ENCODE measurements around the gene TGFBR3L.
"Not testable (repeated sequence)": the region's sequence is repeated elsewhere in the genome, so short reads cannot be mapped to it uniquely, and the experiment has no call there.

Gene TGFBR3L

GRCh38 chr19:7879836-7880235, 34.8 kb upstream of the TGFBR3L start:
- H3K27ac ChIP-seq (ENCODE audit: low read depth, low read length), result no peak overlapping the region
- H3K9me3 ChIP-seq (ENCODE audit: control insufficient read depth in 5 of 5, low read length in 5 of 5), result no peaks in the 10 kb centered on the region
- H3K4me3 ChIP-seq (ENCODE audit: low read depth in 1 of 5, low read length in 5 of 5), result no peak overlapping the region
- no peak overlapping the region for H3K9ac ChIP-seq (ENCODE audit: low read length in 5 of 5)
- no peaks in the 10 kb centered on the region for H3K36me3 ChIP-seq (ENCODE audit: control insufficient read depth in 5 of 5, insufficient read depth in 5 of 5, low read length in 5 of 5)
- H3K27me3 ChIP-seq (ENCODE audit: control insufficient read depth in 5 of 5, insufficient read depth in 4 of 5, low read length in 5 of 5), result peaks cover 2 to 9% (median 6%) of the 10 kb centered on the region in 5 donors
- peaks cover 0 to under 1% (median 0%) of the 10 kb centered on the region in 5 donors for H3K4me1 ChIP-seq (ENCODE audit: control insufficient read depth in 5 of 5, insufficient read depth in 5 of 5, low read length in 5 of 5)

GRCh38 chr19:7881910-7882309, 32.7 kb upstream of the TGFBR3L start:
- Histone ChIP-seq H3K36me3 (ENCODE audit: control insufficient read depth in 5 of 5, insufficient read depth in 5 of 5, low read length in 5 of 5) (no peaks in the 10 kb centered on the region), H3K27me3 (ENCODE audit: control insufficient read depth in 5 of 5, insufficient read depth in 4 of 5, low read length in 5 of 5) (peaks cover 0 to 4% (median 0%) of the 10 kb centered on the region in 5 donors), H3K4me1 (ENCODE audit: control insufficient read depth in 5 of 5, insufficient read depth in 5 of 5, low read length in 5 of 5) (no peaks in the 10 kb centered on the region), H3K9ac (ENCODE audit: low read length in 5 of 5) (no peak overlapping the region), H3K27ac (ENCODE audit: low read depth, low read length) (no peak overlapping the region), H3K9me3 (ENCODE audit: control insufficient read depth in 5 of 5, low read length in 5 of 5) (no peaks in the 10 kb centered on the region), H3K4me3 (ENCODE audit: low read depth in 1 of 5, low read length in 5 of 5) (no peak overlapping the region)

DNA sequence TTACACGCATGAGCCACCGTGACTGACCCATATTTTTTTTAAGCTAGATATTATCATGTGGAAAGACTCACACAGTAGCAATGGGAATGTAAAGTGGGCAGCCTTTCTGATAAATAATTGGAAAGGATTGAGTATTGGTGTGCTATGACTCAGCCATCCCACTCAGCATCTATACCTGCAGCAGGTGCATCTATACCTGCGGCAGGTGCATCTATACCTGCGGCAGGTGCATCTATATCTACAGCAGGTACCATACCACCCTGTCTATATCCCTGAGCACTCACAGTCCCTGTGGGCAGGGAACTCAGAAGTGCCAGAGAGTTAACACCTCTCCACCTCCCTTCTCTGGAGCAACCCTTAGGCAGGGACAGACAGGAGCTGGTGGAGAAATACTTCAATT, 31.5 kb upstream of the TGFBR3L start:
- H3K27ac ChIP-seq (ENCODE audit: low read depth, low read length), result no peak overlapping the region
- no peaks in the 10 kb centered on the region for H3K9me3 ChIP-seq (ENCODE audit: control insufficient read depth in 5 of 5, low read length in 5 of 5)
- no peak overlapping the region for H3K9ac ChIP-seq (ENCODE audit: low read length in 5 of 5)
- no peaks in the 10 kb centered on the region for H3K36me3 ChIP-seq (ENCODE audit: control insufficient read depth in 5 of 5, insufficient read depth in 5 of 5, low read length in 5 of 5)
- peaks cover 0 to 2% (median under 1%) of the 10 kb centered on the region in 5 donors for H3K4me1 ChIP-seq (ENCODE audit: control insufficient read depth in 5 of 5, insufficient read depth in 5 of 5, low read length in 5 of 5)
- H3K27me3 ChIP-seq (ENCODE audit: control insufficient read depth in 5 of 5, insufficient read depth in 4 of 5, low read length in 5 of 5), result peaks cover 0 to 9% (median 5%) of the 10 kb centered on the region in 5 donors
- no peak overlapping the region for H3K4me3 ChIP-seq (ENCODE audit: low read depth in 1 of 5, low read length in 5 of 5)

GRCh38 chr19:7883796-7884570, 30.6 kb upstream of the TGFBR3L start:
- Histone ChIP-seq H3K27me3 (ENCODE audit: control insufficient read depth in 5 of 5, insufficient read depth in 4 of 5, low read length in 5 of 5) (peaks cover 0 to 14% (median 12%) of the 10 kb centered on the region in 5 donors), H3K27ac (ENCODE audit: low read depth, low read length) (no peak overlapping the region), H3K9ac (ENCODE audit: low read length in 5 of 5) (no peak overlapping the region)

GRCh38 chr19:7885818-7886217, 28.8 kb upstream of the TGFBR3L start:
- Histone ChIP-seq H3K9ac (ENCODE audit: low read length in 5 of 5) (no peak overlapping the region), H3K27me3 (ENCODE audit: control insufficient read depth in 5 of 5, insufficient read depth in 4 of 5, low read length in 5 of 5) (peaks cover 0 to 14% (median 10%) of the 10 kb centered on the region in 5 donors), H3K4me3 (ENCODE audit: low read depth in 1 of 5, low read length in 5 of 5) (no peak overlapping the region), H3K4me1 (ENCODE audit: control insufficient read depth in 5 of 5, insufficient read depth in 5 of 5, low read length in 5 of 5) (peaks cover 0 to 11% (median 5%) of the 10 kb centered on the region in 5 donors), H3K9me3 (ENCODE audit: control insufficient read depth in 5 of 5, low read length in 5 of 5) (no peaks in the 10 kb centered on the region), H3K27ac (ENCODE audit: low read depth, low read length) (no peak overlapping the region), H3K36me3 (ENCODE audit: control insufficient read depth in 5 of 5, insufficient read depth in 5 of 5, low read length in 5 of 5) (no peaks in the 10 kb centered on the region)

More at GRCh38 chr19:7883796-7884570, 30.6 kb upstream of the TGFBR3L start:
- no peaks in the 10 kb centered on the region for H3K36me3 ChIP-seq (ENCODE audit: control insufficient read depth in 5 of 5, insufficient read depth in 5 of 5, low read length in 5 of 5)
- peaks cover 0 to 10% (median 5%) of the 10 kb centered on the region in 5 donors for H3K4me1 ChIP-seq (ENCODE audit: control insufficient read depth in 5 of 5, insufficient read depth in 5 of 5, low read length in 5 of 5)
- H3K4me3 ChIP-seq (ENCODE audit: low read depth in 1 of 5, low read length in 5 of 5), result no peak overlapping the region
- H3K9me3 ChIP-seq (ENCODE audit: control insufficient read depth in 5 of 5, low read length in 5 of 5), result no peaks in the 10 kb centered on the region

- Histone ChIP-seq H3K36me3 (ENCODE audit: control insufficient read depth in 5 of 5, insufficient read depth in 5 of 5, low read length in 5 of 5) (no peaks in the 10 kb centered on the region), H3K4me3 (ENCODE audit: low read depth in 1 of 5, low read length in 5 of 5) (no peak overlapping the region), H3K4me1 (ENCODE audit: control insufficient read depth in 5 of 5, insufficient read depth in 5 of 5, low read length in 5 of 5) (peaks cover 0 to 11% (median 5%) of the 10 kb centered on the region in 5 donors), H3K9me3 (ENCODE audit: control insufficient read depth in 5 of 5, low read length in 5 of 5) (no peaks in the 10 kb centered on the region), H3K9ac (ENCODE audit: low read length in 5 of 5) (no peak overlapping the region), H3K27ac (ENCODE audit: low read depth, low read length) (no peak overlapping the region), H3K27me3 (ENCODE audit: control insufficient read depth in 5 of 5, insufficient read depth in 4 of 5, low read length in 5 of 5) (peaks cover 0 to 18% (median 10%) of the 10 kb centered on the region in 5 donors)
These were observed 27.1 kb upstream of the TGFBR3L start for GRCh38 chr19:7887408-7888144.

- Histone ChIP-seq H3K9ac (ENCODE audit: low read length in 5 of 5) (peak within 1 kb of the TSS in 2 of 5 donors; percentile 36 to 43), H3K27me3 (ENCODE audit: control insufficient read depth in 5 of 5, insufficient read depth in 4 of 5, low read length in 5 of 5) (peaks cover 0 to 20% (median 10%) of the 10 kb centered on the region in 5 donors), H3K9me3 (ENCODE audit: control insufficient read depth in 5 of 5, low read length in 5 of 5) (no peaks in the 10 kb centered on the region), H3K4me1 (ENCODE audit: control insufficient read depth in 5 of 5, insufficient read depth in 5 of 5, low read length in 5 of 5) (peaks cover 0 to 11% (median 5%) of the 10 kb centered on the region in 5 donors), H3K36me3 (ENCODE audit: control insufficient read depth in 5 of 5, insufficient read depth in 5 of 5, low read length in 5 of 5) (no peaks in the 10 kb centered on the region), H3K4me3 (ENCODE audit: low read depth in 1 of 5, low read length in 5 of 5) (peak within 1 kb of the TSS in 4 of 5 donors; percentile 40 to 51 (median 45)), H3K27ac (ENCODE audit: low read depth, low read length) (no peak within 1 kb of the TSS)
These were observed 26.3 kb upstream of the TGFBR3L start, which contains the start of gene LRRC8E for GRCh38 chr19:7888145-7888825. Gene LRRC8E, plus strand, starts transcription at chr19:7888510. Its CDS starts 7,094 bp downstream, at chr19:7895604.

DNA sequence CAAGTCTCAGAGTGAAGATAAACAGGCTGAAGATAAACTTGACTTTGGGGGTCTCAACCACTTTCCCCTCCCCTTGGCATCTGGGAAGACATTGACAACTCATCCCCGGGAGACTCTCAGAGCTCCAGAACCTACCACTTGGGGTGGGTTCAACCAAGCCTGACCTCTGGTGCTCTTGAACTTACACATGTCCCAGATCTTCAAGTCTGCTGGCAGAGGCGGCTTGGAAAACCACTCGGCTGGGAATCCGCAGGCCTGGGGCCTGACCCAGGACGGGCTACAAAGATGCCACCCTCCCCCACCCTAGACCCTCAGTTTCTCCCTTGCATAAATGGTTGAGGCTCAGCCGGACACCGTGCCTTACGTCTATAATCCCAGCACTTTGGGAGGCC, 25.8 kb upstream of the TGFBR3L start:
- Histone ChIP-seq H3K27me3 (ENCODE audit: control insufficient read depth in 5 of 5, insufficient read depth in 4 of 5, low read length in 5 of 5) (peaks cover 0 to 20% (median 10%) of the 10 kb centered on the region in 5 donors), H3K9me3 (ENCODE audit: control insufficient read depth in 5 of 5, low read length in 5 of 5) (no peaks in the 10 kb centered on the region), H3K27ac (ENCODE audit: low read depth, low read length) (no peak overlapping the region), H3K4me1 (ENCODE audit: control insufficient read depth in 5 of 5, insufficient read depth in 5 of 5, low read length in 5 of 5) (peaks cover 0 to 11% (median 5%) of the 10 kb centered on the region in 5 donors), H3K4me3 (ENCODE audit: low read depth in 1 of 5, low read length in 5 of 5) (peak overlapping the region in 4 of 5 donors; percentile 40 to 51 (median 45)), H3K9ac (ENCODE audit: low read length in 5 of 5) (peak overlapping the region in 2 of 5 donors; percentile 36 to 43), H3K36me3 (ENCODE audit: control insufficient read depth in 5 of 5, insufficient read depth in 5 of 5, low read length in 5 of 5) (no peaks in the 10 kb centered on the region)

GRCh38 chr19:7893362-7894101, 21.1 kb upstream of the TGFBR3L start:
- not testable (repeated sequence) for H3K9ac ChIP-seq (ENCODE audit: low read length in 5 of 5)

More at GRCh38 chr19:7893362-7894101, 21.1 kb upstream of the TGFBR3L start:
- not testable (repeated sequence) for H3K27ac ChIP-seq (ENCODE audit: low read depth, low read length); H3K4me1 ChIP-seq (ENCODE audit: control insufficient read depth in 5 of 5, insufficient read depth in 5 of 5, low read length in 5 of 5); H3K36me3 ChIP-seq (ENCODE audit: control insufficient read depth in 5 of 5, insufficient read depth in 5 of 5, low read length in 5 of 5); H3K9me3 ChIP-seq (ENCODE audit: control insufficient read depth in 5 of 5, low read length in 5 of 5); H3K4me3 ChIP-seq (ENCODE audit: low read depth in 1 of 5, low read length in 5 of 5)
- H3K27me3 ChIP-seq (ENCODE audit: control insufficient read depth in 5 of 5, insufficient read depth in 4 of 5, low read length in 5 of 5), result peaks cover 0 to 28% (median 20%) of the 10 kb centered on the region in 5 donors

Measured in subcutaneous abdominal adipose tissue (tissue), 5 donors.